ENCODE results near the gene EXOSC3.

DNA sequence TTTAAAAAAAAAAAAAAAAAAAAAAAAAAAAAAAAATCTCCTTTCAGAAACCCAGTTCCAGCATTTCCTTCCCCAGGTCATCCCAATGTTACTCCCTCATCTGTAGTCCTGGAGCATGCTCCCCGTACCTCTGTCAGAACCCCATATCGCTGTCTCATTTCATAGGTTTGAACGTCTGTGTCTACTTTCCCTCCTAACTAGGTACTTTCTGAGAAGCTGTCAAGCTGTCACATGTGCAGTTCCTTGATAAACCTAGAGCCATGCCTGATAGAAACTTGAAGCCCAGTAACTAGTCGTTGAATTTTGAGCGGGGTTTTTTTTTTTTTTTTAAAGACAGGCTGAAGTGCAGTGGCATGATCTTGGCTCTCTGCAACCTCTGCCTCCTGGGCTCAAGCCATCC is 15.6 kb downstream of the EXOSC3 start:
- TF ChIP-seq, protein P1, sequence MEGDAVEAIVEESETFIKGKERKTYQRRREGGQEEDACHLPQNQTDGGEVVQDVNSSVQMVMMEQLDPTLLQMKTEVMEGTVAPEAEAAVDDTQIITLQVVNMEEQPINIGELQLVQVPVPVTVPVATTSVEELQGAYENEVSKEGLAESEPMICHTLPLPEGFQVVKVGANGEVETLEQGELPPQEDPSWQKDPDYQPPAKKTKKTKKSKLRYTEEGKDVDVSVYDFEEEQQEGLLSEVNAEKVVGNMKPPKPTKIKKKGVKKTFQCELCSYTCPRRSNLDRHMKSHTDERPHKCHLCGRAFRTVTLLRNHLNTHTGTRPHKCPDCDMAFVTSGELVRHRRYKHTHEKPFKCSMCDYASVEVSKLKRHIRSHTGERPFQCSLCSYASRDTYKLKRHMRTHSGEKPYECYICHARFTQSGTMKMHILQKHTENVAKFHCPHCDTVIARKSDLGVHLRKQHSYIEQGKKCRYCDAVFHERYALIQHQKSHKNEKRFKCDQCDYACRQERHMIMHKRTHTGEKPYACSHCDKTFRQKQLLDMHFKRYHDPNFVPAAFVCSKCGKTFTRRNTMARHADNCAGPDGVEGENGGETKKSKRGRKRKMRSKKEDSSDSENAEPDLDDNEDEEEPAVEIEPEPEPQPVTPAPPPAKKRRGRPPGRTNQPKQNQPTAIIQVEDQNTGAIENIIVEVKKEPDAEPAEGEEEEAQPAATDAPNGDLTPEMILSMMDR (IDR thresholded peaks at IDR 0.05), result no peak
- no peak for TF ChIP-seq POLR2A (IDR thresholded peaks at IDR 0.05)
